ENCODE measurements around the gene TMEM62.

GRCh38 chr15:43193710-43194109 is 60.3 kb downstream of the TMEM62 start:
- TF ChIP-seq CTCF (IDR thresholded peaks at IDR 0.05; ENCODE audit: low read depth, low read length) (no peak), EZH2phosphoT487 (IDR thresholded peaks at IDR 0.05; ENCODE audit: low read depth) (no peak)

All from OCI-LY3 (cell line).